IPS-11a (cell line): Measurements from ENCODE around the gene PHKG2.
"Not testable (repeated sequence)": the region's sequence is repeated elsewhere in the genome, so short reads cannot be mapped to it uniquely, and the experiment has no call there.

Source experiments
- H3K4me3 ChIP-seq: one replicate; pipeline ENCODE4 v1.5.1; 2013; ENCODE audit warnings: low read depth, low read length, control low read depth

Gene PHKG2, protein sequence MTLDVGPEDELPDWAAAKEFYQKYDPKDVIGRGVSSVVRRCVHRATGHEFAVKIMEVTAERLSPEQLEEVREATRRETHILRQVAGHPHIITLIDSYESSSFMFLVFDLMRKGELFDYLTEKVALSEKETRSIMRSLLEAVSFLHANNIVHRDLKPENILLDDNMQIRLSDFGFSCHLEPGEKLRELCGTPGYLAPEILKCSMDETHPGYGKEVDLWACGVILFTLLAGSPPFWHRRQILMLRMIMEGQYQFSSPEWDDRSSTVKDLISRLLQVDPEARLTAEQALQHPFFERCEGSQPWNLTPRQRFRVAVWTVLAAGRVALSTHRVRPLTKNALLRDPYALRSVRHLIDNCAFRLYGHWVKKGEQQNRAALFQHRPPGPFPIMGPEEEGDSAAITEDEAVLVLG

DNA sequence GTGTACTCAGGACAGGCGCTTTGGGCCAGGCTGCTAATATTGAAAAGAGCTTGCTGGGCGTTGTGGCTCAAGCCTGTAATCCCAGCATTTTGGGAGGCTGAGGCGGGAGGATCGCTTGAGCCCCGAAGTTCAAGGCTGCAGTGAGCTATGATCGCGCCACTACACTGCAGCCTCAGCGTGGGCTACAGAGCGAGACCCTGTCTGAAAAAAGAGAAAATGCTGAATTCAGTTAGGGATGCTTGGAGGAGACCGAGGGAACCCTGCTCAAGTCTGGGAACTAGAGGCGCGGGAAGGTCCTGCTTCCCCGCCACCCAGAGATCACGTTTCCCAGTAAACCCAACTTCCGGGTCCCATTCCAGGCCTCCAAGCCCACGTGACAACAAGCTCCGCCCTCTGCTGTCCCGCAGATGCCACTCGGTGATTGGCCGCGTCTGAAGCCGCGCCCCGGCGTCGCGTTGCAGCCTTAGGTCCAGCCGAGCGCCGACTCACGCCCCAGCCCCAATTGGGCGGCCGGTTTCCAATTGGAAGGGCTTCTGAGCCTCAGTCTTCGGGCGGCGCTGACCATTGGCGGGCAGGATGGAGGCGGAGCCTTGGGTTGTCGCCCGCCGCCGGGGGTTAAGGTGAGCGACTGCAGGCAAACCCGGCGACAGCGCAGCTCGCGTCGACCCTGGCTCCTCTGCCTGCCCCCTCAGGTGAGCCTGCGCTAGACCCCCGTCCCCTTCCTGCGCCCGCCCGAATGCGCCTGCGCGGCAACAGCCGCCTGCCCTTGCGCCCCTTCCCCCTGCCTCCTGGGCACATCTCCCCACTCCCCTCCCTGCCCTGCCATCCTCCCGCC lies at the start of gene PHKG2:
TSS of gene PHKG2 (plus strand) at position 627 of the 835 bp plus-strand sequence. CDS start 396 bp downstream, outside the sequence.
- H3K4me3 ChIP-seq, result peak within 1 kb of the TSS; percentile 67

DNA sequence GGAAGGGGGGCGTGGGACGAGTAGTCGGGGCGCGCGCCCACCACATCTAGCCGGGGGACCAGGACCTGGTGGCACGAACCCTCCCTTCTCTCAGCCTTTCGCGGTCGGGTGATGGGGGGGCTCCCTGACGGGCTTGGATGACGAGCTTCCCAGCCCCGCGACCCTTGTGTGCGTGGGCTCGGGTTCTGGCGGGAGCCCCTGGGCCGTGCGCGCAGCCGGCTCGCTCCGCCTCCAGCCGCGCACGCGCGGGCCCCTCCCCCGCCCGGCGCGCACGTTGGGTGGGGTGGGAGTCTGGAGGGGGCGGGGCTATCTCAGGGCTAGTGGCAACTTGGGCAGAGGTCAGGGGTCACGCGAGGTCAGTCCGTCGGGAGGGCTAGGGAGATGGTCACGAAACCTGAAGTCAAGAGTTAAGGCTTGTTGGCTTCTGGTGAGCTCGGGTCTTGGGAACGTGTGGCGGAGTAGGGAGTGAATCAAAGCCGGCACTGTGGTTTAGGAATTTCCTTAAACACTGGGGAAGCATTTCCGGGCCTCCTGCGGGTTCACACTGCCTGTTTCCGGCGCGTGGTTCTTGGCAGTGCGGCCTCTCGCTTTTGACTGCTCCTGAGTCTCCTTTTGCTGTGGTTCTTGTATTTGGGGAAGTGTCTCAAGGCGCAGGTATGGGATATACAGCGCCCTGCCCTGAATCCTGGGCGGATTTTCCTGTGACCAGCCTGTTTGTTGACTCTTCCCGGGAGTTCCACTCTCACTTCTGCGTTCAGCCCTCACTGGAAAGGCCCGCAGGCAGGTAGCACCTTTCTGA lies 49.2 kb upstream of the PHKG2 start, which contains the start of gene SRCAP:
TSS of gene SRCAP (plus strand) at position 356 of the 799 bp plus-strand sequence. CDS start 1,654 bp downstream, outside the sequence.
- peak within 1 kb of the TSS; percentile 90 for H3K4me3 ChIP-seq

DNA sequence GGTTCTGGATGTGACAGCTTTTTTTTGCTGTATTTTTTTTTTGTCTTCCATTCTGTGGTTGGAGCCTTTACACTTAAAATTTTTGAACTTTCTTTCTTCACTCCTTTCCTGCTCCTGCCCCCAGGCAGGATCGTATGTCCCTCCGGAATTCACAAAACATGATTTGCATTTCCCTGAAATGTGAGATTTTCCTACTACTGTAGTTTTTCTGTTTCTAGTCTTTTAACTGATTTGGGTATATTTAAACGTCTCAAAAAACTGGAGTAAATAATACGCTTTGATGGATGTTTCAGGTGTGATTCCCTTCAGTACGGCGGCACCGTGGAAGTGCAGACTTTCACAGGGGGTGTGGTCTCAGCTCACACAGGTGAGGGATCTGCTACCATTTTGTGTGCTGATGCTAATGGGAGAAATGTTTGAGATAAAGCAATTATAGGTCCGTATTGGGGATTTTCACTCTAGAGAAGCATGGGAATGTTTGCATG lies 48.6 kb upstream of the PHKG2 start:
- peak overlapping the region; percentile 90 for H3K4me3 ChIP-seq

DNA sequence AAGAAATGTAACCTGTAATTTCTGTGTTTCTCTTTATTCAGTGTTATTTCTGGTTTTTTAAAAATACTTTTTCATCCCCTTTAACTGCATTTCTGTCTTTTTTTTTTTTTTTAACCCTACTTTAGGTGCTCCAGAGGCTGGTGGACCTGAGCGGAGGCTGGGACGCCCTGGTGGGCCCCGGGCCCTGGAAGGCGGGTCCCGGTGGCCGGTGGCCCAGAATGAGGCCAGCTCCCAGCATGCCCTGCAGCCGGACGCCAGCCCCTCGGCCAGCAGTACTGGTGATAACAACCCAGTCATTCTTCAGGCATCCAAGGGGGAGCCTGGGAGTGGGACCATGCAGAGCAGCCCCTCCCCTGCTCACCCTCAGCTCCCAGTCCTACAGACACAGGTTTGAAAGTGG lies 47.7 kb upstream of the PHKG2 start:
- H3K4me3 ChIP-seq, result no peak overlapping the region

DNA sequence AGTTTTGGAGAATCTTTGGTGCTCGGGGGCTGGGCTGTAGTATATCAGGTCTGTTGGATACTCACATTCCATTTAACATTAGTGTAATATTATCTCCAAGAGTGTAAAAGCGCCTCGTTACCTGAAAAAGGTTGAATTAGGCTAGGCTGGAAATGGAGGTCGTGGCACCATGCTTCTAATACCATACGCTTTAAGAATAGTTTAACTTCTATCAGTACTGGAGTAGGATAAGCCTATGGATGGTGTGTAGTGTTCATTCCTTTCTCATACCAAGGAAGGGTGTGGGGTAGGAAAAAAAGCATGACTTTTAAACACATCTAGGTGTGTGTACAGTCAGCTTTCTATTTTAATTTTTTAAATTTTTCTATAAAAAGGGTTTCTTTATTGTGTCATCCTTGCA lies 47.3 kb upstream of the PHKG2 start:
- H3K4me3 ChIP-seq, result no peak overlapping the region

DNA sequence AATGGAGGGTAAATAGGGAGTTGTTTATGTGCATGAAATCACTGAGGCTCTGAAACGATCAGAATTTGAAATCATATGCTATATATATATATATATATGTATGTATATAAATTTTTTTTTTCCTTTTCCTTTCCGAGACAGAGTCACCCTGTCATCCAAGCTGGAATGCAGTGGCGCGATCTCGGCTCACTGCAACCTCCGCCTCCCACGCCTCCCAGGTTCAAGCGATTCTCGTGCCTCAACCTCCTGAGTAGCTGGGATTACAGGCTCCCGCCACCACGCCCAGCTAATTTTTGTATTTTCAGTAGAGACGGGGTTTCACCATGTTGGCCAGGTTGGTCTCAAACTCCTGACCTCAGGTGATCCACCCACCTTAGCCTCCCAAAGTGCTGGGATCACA lies 45.2 kb upstream of the PHKG2 start:
- not testable (repeated sequence) for H3K4me3 ChIP-seq

DNA sequence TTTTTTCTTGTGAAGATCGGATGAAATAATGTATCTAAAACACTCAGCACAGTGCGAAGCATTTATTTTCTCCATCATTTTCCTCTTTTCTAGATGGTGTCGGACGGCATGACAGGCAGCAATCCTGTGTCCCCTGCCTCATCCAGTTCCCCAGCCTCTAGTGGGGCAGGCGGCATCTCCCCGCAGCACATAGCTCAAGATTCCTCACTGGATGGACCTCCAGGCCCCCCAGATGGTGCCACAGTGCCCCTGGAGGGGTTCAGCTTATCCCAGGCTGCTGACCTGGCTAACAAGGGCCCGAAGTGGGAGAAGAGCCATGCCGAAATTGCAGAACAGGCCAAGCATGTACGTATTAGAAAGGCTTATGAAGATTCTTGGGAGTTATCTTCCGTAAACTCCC lies 44.3 kb upstream of the PHKG2 start:
- no peak overlapping the region for H3K4me3 ChIP-seq

DNA sequence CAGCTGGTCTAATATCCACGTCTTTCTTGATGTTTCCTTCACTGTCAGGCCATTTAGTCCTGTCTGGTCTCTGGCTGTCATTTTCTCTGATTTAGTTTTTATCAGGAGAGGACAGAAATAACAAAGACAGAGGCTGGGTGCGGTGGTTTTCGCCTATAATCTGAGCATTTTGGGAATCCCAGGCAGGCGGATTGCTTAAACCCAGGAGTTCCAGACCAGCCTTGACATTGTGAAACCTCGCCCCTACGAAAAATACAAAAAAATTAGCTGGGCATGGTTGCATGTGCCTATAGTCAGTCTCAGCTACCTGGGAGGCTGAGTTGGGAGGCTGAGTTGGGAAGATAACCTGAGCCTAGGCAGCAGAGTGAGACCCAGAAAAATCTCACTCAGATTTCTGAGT lies 42.2 kb upstream of the PHKG2 start:
- H3K4me3 ChIP-seq, result no peak overlapping the region

DNA sequence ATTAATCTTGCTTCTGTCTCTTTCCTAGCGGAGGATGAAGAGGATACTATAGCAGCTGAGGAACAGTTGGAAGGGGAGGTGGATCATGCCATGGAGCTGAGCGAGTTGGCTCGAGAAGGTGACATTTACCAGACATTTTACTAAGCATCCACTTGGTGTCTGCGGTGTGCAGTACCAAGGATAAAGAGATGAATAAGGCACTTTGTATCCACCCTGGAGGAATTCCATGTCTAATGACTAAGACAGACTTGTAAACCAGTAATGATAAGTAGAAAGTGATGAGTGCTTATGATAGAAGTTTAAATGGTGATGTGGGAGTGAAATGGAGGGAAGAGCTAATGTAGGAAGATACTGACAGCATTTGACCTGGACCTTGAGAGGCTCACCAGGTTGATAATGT lies 37.3 kb upstream of the PHKG2 start:
- no peak overlapping the region for H3K4me3 ChIP-seq

DNA sequence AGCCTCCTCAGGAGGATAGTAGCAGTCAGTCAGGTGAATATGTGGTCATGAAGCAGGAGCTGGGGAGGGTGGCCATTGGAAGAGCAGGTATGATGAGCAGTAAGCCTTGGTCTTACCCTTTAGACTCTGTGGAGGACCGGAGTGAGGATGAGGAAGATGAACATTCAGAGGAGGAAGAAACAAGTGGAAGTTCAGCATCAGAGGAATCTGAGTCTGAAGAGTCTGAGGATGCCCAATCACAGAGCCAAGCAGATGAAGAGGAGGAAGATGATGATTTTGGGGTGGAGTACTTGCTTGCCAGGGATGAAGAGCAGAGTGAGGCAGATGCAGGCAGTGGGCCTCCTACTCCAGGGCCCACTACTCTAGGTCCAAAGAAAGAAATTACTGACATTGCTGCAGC lies 36.5 kb upstream of the PHKG2 start:
- no peak overlapping the region for H3K4me3 ChIP-seq

DNA sequence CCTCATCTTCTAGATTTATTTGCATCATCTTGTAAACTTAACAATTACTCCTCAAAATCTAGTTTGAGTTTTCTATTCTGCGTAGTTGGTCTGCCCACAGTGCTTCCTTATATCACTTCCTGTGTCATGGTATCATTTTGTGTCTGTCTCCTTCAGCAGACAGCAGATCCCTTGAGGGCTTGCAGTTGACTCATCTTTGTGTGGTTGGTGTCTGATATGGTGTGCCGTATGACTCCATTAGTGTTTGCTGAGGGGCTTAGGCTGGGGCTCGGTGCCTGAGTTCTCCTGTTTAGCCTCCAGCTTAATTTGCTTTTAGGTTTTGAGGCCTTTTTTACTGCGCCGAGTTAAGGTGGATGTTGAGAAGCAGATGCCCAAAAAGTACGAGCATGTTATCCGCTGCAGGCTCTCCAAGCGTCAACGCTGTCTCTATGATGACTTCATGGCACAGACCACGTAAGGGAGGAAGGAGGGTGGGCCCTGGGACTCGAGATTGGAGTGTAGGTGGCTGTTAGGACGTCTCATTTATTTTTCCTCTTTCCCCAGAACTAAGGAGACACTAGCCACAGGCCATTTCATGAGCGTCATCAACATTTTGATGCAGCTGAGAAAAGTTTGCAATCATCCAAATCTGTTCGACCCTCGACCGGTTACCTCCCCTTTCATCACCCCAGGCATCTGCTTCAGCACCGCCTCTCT lies 32.3 kb upstream of the PHKG2 start:
- no peak overlapping the region for H3K4me3 ChIP-seq

DNA sequence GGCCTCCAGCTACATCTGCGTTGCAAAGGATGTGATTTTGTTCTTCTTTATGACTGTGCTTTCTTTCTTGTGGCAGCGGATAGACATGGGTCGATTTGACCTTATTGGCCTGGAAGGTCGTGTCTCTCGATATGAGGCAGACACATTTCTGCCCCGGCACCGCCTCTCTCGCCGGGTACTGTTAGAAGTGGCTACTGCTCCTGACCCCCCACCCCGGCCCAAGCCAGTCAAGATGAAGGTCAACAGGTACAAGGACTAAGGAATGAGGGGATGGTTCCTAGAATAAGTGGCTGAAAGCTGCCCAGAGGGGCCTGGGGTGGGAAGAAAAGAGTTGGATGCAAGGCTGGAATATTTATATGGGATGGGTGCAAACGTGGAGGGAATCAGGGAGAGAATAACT lies 28.1 kb upstream of the PHKG2 start:
- H3K4me3 ChIP-seq, result no peak overlapping the region

DNA sequence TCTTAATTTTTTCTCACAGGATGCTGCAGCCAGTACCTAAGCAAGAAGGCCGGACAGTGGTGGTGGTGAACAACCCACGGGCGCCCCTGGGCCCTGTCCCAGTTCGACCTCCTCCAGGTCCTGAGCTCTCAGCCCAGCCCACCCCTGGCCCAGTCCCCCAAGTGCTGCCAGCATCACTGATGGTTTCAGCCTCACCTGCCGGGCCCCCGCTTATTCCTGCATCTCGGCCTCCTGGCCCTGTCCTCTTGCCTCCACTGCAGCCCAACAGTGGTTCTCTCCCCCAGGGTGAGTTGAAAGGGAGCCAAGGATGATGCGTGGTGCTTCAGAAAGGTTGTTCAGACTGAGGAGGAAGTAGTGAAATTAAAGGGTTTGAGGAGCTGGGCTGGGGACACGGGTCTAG lies 27.5 kb upstream of the PHKG2 start:
- H3K4me3 ChIP-seq, result no peak overlapping the region

DNA sequence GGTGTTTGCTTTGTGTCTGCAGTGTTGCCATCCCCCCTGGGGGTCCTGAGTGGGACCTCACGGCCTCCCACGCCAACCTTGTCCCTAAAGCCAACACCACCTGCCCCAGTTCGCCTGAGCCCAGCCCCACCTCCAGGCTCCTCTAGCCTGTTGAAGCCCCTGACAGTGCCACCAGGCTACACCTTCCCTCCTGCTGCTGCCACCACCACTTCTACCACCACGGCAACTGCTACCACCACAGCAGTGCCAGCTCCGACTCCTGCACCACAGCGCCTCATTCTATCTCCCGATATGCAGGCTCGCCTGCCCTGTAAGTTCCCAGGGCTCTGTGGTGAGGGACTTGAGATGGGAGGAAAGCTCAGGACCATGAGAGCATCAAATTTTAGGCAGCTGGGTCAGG lies 27.1 kb upstream of the PHKG2 start:
- H3K4me3 ChIP-seq, result no peak overlapping the region

DNA sequence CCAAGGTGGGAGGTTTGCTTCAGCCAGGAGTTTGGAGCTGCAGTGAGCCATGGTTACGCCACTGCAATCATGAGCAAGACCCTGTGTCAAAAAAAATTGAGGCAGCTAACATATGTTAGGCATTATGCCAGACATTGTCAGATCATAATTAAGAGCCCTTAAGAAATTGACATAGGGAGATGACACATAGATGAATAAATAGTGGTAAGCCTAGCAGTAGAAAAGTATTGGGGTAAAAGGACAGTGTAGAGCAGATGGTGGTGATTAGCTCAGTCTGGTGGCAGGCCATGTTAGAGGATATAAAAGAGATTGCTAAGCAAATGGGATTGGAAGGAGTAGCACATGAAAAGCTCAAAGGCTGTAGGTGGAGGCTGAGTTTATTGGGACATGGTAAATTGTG lies 26.6 kb upstream of the PHKG2 start:
- no peak overlapping the region for H3K4me3 ChIP-seq

DNA sequence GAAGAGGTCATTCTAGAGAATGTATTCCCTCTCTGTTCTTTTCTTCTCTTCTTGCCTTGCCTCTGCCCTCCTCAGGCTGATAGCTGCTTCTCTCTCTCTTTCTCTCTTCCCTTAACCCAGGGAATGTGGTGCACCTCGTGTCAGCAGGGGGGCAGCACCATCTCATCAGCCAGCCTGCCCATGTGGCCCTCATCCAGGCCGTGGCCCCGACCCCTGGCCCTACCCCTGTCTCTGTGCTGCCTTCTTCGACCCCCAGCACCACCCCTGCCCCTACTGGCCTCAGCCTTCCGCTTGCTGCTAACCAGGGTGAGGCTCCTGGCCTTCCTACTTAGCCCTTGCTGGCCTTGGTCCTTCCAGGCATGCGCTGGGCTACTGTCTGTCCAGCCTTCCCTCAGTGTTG lies 25.8 kb upstream of the PHKG2 start:
- H3K4me3 ChIP-seq, result no peak overlapping the region

DNA sequence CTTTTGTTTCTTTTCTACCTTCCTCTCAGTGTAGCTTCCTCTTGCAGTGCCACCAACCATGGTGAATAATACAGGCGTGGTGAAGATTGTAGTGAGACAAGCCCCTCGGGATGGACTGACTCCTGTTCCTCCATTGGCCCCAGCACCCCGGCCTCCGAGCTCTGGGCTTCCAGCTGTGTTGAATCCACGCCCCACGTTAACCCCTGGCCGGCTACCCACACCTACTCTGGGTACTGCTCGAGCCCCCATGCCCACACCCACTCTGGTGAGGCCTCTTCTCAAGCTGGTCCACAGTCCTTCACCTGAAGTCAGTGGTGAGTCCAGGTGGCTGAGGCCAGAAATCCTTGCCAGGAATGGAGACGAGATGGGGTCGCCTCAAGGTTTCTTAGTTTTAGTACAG lies 25.3 kb upstream of the PHKG2 start:
- no peak overlapping the region for H3K4me3 ChIP-seq

DNA sequence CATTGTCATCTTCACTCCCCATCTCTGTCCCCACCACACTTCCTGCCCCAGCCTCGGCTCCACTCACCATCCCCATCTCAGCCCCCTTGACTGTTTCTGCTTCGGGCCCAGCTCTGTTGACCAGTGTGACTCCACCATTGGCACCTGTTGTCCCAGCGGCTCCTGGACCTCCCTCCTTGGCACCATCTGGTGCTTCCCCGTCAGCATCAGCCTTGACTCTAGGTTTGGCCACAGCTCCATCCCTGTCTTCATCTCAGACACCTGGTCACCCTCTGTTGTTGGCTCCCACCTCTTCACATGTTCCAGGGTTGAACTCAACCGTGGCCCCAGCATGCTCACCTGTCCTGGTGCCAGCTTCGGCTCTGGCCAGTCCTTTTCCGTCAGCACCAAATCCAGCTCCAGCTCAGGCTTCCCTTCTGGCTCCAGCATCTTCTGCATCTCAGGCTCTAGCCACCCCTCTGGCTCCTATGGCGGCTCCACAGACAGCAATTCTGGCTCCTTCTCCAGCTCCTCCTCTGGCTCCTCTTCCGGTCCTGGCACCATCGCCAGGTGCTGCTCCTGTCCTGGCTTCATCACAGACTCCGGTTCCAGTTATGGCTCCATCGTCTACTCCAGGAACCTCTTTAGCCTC lies 24.4 kb upstream of the PHKG2 start:
- no peak overlapping the region for H3K4me3 ChIP-seq

DNA sequence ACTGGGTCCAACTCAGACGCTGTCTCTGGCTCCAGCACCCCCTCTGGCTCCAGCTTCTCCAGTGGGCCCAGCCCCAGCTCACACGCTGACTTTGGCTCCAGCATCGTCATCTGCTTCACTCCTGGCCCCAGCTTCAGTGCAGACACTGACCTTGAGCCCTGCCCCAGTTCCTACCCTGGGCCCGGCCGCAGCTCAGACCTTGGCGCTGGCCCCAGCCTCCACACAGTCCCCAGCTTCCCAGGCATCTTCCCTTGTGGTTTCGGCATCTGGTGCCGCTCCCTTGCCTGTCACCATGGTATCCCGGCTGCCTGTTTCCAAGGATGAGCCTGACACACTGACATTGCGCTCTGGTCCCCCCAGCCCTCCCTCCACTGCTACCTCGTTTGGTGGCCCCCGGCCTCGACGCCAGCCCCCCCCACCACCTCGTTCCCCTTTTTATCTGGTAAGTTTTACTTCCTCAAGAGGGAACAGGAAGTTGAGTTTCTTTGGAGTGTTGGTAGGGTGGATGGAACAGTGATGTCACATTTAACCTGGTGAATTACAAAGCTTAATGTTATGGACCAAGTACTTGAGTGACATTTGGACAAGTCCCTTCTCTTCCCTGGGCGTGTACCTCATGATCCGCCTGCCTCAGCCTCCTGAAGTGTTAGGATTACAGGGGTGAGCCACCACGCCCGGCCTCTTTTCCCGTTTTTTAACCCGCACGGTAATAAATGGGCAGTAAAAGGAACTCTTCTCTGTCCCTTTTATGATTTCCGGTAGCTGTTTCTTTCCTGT lies 23.4 kb upstream of the PHKG2 start:
- no peak overlapping the region for H3K4me3 ChIP-seq
